ENCODE measurements around the gene TMSB10.
"Not testable (repeated sequence)": the region's sequence is repeated elsewhere in the genome, so short reads cannot be mapped to it uniquely, and the experiment has no call there.

TMSB10 gene

DNA sequence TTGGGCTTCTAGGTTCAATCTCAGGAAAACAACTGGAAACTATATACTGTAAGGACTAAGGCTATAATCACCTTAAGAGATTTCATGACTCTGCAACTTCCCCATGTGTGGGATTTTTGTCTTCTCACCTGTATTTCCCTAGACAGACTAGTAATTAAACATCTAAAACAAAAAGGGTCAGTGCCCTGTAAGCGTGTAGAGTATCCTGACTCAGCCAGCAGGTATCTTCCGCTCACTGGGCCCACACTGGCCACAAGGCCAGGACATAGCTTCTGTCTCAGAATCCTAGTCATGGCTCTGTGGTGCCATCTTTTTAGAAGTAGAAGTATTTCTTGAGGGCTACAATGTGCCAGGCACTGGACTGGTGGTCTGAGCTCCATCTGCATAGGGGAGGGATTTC lies 36.7 kb downstream of the TMSB10 start:
- Histone ChIP-seq H3K36me3 (ENCODE audit: control insufficient read depth in 1 of 2, insufficient read depth in 2 of 2, low read length in 2 of 2) (no peaks in the 10 kb centered on the region), H3K27me3 (ENCODE audit: low read depth, low read length) (no peaks in the 10 kb centered on the region)

DNA sequence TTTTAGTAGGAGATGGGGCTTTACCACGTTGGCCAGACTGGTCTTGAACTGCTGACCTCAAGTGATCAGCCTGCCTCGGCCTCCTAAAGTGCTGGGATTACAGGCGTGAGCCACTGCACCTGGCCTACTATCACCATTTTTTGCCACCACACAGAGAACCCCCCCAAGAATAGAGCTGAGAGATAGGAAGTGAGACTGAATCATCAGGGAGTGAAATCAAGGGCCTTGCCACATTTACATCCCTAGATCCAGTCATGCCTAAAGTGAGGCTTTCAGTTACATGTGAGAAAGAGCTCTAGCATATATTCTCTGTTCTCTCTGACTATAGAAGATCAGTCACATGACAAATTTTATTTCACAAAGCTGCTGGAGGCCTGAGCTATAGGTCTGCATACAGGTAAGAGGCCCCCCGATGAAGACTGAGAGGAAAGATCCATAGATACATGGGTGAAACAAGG lies 37.5 kb downstream of the TMSB10 start:
- Histone ChIP-seq H3K4me1 (ENCODE audit: control insufficient read depth in 1 of 2, insufficient read depth in 2 of 2, low read length in 2 of 2) (no peaks in the 10 kb centered on the region), H3K9me3 (ENCODE audit: control insufficient read depth in 1 of 2, low read length in 2 of 2) (no peaks in the 10 kb centered on the region), H3K36me3 (ENCODE audit: control insufficient read depth in 1 of 2, insufficient read depth in 2 of 2, low read length in 2 of 2) (no peaks in the 10 kb centered on the region), H3K27me3 (ENCODE audit: low read depth, low read length) (no peaks in the 10 kb centered on the region), H3K27ac (ENCODE audit: low read length) (no peak overlapping the region), H3K4me3 (ENCODE audit: low read depth in 1 of 2, low read length in 2 of 2) (no peak overlapping the region)

More for the DNA sequence above, 36.7 kb downstream of the TMSB10 start:
- H3K9me3 ChIP-seq (ENCODE audit: control insufficient read depth in 1 of 2, low read length in 2 of 2): no peaks in the 10 kb centered on the region
- no peak overlapping the region for H3K4me3 ChIP-seq (ENCODE audit: low read depth in 1 of 2, low read length in 2 of 2)
- no peaks in the 10 kb centered on the region for H3K4me1 ChIP-seq (ENCODE audit: control insufficient read depth in 1 of 2, insufficient read depth in 2 of 2, low read length in 2 of 2)
- no peak overlapping the region for H3K27ac ChIP-seq (ENCODE audit: low read length)

DNA sequence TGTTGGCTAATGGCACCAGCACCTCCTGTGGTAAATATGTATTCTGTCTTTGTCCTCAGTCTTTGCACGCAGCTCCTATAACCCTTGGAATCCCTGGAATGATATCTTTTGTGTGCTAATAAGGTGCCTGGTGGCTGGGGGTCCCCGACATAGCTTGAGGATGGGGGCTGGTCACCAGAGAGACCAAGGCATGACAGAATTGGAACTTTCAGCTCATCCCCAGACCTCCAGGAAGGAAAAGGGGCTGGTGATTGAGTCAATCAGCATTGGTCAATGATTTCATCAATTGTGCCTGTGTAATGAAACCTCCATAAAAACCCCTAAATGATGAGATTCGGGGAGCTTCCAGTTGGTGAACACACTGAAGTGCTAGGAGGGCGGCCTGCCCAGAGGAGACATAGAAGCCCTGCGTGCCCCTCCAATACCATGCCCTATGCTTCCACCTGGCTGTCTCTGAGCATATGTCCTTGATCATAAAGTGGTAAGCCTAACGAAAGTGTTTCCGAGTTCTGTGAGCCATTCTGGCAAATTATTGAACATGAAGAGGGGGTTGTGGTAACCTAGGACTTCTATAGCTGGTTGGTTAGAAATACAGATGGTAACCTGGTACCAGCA lies 38.9 kb downstream of the TMSB10 start:
- H3K27ac ChIP-seq (ENCODE audit: low read length): no peak overlapping the region
- no peaks in the 10 kb centered on the region for H3K36me3 ChIP-seq (ENCODE audit: control insufficient read depth in 1 of 2, insufficient read depth in 2 of 2, low read length in 2 of 2)
- no peaks in the 10 kb centered on the region for H3K9me3 ChIP-seq (ENCODE audit: control insufficient read depth in 1 of 2, low read length in 2 of 2)
- H3K4me1 ChIP-seq (ENCODE audit: control insufficient read depth in 1 of 2, insufficient read depth in 2 of 2, low read length in 2 of 2): no peaks in the 10 kb centered on the region
- no peak overlapping the region for H3K4me3 ChIP-seq (ENCODE audit: low read depth in 1 of 2, low read length in 2 of 2)
- H3K27me3 ChIP-seq (ENCODE audit: low read depth, low read length): no peaks in the 10 kb centered on the region

DNA sequence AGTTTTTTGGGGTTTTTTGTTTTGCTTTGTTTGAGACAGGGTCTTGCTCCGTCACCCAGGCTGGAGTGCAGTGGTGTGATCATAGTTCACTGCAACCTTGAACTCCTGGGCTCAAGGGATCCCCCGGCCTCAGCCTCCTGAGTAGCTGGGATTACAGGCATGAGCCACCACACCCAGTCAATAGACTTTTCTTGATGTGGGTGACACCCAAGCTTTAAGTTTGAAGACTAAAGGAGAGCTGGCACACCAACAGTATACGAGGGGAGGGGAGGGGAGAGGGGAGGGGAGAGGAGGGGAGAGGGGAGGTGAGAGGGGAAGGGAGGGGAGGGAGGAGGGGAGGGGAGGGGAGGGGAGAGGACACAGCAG lies 40.4 kb downstream of the TMSB10 start:
- H3K4me3 ChIP-seq (ENCODE audit: low read depth in 1 of 2, low read length in 2 of 2); H3K9me3 ChIP-seq (ENCODE audit: control insufficient read depth in 1 of 2, low read length in 2 of 2); H3K27me3 ChIP-seq (ENCODE audit: low read depth, low read length); H3K27ac ChIP-seq (ENCODE audit: low read length); H3K36me3 ChIP-seq (ENCODE audit: control insufficient read depth in 1 of 2, insufficient read depth in 2 of 2, low read length in 2 of 2); H3K4me1 ChIP-seq (ENCODE audit: control insufficient read depth in 1 of 2, insufficient read depth in 2 of 2, low read length in 2 of 2): not testable (repeated sequence)

DNA sequence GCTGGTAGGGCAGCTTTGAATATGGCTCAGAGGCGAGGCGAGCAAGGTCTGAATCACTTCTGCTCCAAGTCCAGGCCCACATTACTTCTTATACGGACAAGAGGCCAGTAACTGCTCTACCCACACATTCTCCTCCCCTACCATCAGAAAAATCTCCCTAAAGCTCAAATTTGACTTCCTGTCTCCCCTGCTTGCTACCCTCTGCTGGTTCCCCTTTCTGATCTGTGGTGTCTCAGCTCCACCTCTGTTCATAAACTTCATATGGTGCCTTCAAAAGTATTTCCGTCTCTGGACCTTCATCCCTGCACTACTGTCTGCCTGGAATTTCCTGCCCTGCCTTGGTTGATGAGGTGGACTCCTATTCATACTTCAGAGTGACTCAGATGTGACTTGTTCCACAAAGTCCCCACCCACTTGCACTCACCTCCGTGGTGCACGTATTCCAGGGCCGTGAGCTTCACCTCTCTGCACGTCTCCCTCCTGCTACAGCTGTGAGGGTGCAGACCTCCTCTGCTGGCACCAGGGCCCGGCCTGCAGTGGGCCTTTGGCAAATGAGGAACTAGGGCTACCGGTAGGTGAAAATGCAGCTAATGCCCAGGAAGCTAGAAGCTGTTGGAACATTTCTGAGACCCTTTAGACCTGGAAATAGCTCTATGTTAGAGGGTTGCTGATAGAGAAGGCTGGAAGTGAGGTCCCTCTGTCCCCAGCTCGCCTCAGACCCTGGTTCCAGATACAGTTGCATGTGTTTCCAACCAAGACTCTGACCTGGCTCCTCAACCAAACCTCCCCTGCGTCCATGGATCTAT lies 41.0 kb downstream of the TMSB10 start:
- Histone ChIP-seq H3K27me3 (ENCODE audit: low read depth, low read length) (no peaks in the 10 kb centered on the region), H3K4me3 (ENCODE audit: low read depth in 1 of 2, low read length in 2 of 2) (no peak overlapping the region), H3K27ac (ENCODE audit: low read length) (no peak overlapping the region), H3K9me3 (ENCODE audit: control insufficient read depth in 1 of 2, low read length in 2 of 2) (no peaks in the 10 kb centered on the region), H3K36me3 (ENCODE audit: control insufficient read depth in 1 of 2, insufficient read depth in 2 of 2, low read length in 2 of 2) (no peaks in the 10 kb centered on the region), H3K4me1 (ENCODE audit: control insufficient read depth in 1 of 2, insufficient read depth in 2 of 2, low read length in 2 of 2) (no peaks in the 10 kb centered on the region)

DNA sequence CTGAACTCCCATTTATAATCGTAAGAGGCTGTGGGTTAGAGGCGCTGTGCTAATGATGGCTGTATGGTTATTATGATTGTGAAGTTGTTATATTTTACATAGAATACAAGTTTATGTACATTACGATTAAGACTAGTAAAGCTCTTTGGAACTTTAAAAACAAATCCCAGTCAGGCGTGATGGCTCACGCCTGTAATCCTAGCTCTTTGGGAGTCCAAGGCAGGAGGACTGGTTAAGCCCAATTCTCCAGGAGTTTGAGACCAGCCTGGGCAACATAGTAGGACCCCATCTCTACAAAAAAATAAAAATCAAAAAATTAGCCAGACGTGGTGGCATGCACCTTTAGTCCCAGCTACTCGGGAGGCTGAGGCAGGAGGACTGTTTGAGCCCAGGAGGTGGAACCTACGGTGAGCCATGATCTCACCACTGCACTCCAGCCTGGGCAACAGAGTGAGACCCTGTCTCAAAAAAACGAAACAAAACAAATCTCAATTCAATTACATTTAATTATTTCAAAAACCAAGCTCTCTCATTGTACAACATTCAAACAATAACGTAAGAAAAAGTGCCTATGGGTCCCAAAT lies 41.6 kb downstream of the TMSB10 start:
- H3K9me3 ChIP-seq (ENCODE audit: control insufficient read depth in 1 of 2, low read length in 2 of 2): no peaks in the 10 kb centered on the region
- no peaks in the 10 kb centered on the region for H3K4me1 ChIP-seq (ENCODE audit: control insufficient read depth in 1 of 2, insufficient read depth in 2 of 2, low read length in 2 of 2)
- no peaks in the 10 kb centered on the region for H3K27me3 ChIP-seq (ENCODE audit: low read depth, low read length)
- H3K36me3 ChIP-seq (ENCODE audit: control insufficient read depth in 1 of 2, insufficient read depth in 2 of 2, low read length in 2 of 2): no peaks in the 10 kb centered on the region
- no peak overlapping the region for H3K4me3 ChIP-seq (ENCODE audit: low read depth in 1 of 2, low read length in 2 of 2)
- H3K27ac ChIP-seq (ENCODE audit: low read length): no peak overlapping the region

DNA sequence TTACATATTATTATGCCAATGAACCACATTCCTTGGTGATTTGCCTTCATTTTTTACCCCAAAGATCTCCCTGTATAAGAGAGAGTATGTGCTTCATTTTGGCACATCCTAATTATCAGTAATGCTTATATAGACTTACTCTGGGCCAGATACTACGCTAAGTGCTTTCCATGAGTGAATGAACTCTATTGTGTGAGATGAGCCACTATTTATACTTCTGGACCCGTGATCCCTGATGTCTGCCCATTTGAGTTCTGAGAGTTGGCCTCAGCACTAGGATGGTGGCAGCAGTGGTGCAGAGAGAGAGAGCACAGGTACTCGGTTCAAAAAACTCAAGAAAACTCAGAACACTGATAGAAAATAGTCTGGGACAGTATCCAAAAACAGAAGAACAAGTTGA lies 48.1 kb downstream of the TMSB10 start:
- Histone ChIP-seq H3K4me1 (ENCODE audit: control insufficient read depth in 1 of 2, insufficient read depth in 2 of 2, low read length in 2 of 2) (peaks cover 0 to 7% of the 10 kb centered on the region in 2 donors), H3K4me3 (ENCODE audit: low read depth in 1 of 2, low read length in 2 of 2) (no peak overlapping the region)

DNA sequence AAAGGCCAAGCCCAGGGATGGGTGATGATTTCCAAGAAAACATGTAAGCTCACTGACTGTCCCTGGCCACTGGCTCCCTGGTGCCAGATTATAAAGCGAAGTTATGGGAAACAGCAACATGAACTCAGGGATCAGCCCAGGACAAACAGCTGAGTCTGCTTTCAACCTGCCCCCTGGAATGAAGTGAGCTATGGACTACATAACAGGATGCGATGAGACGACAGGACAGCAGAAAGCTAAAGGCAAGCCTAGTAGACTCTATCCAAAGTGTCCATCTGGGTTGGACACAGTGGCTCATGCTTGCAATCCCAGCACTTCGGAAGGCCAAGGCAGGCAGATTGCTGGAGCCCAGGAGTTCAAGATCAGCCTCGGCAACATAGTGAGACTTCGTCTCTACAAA lies 48.9 kb downstream of the TMSB10 start:
- no peaks in the 10 kb centered on the region for H3K27me3 ChIP-seq (ENCODE audit: low read depth, low read length)
- no peak overlapping the region for H3K4me3 ChIP-seq (ENCODE audit: low read depth in 1 of 2, low read length in 2 of 2)
- no peaks in the 10 kb centered on the region for H3K9me3 ChIP-seq (ENCODE audit: control insufficient read depth in 1 of 2, low read length in 2 of 2)
- no peaks in the 10 kb centered on the region for H3K36me3 ChIP-seq (ENCODE audit: control insufficient read depth in 1 of 2, insufficient read depth in 2 of 2, low read length in 2 of 2)
- peaks cover 4 to 8% of the 10 kb centered on the region in 2 donors for H3K4me1 ChIP-seq (ENCODE audit: control insufficient read depth in 1 of 2, insufficient read depth in 2 of 2, low read length in 2 of 2)
- H3K27ac ChIP-seq (ENCODE audit: low read length): no peak overlapping the region

More for the DNA sequence above, 48.1 kb downstream of the TMSB10 start:
- Histone ChIP-seq H3K27me3 (ENCODE audit: low read depth, low read length) (no peaks in the 10 kb centered on the region), H3K27ac (ENCODE audit: low read length) (no peak overlapping the region), H3K9me3 (ENCODE audit: control insufficient read depth in 1 of 2, low read length in 2 of 2) (no peaks in the 10 kb centered on the region), H3K36me3 (ENCODE audit: control insufficient read depth in 1 of 2, insufficient read depth in 2 of 2, low read length in 2 of 2) (no peaks in the 10 kb centered on the region)
